Skeletal muscle satellite cell (primary cell): ENCODE data around the gene RASAL3.

ENCODE experiments used
- H3K27me3 ChIP-seq: 2 replicates; pipeline ENCODE4 v1.7.0; 2013; ENCODE audit warnings: low read length; ENCODE audit not compliant: control insufficient read depth, insufficient read depth
- H3K36me3 ChIP-seq: 2 replicates; pipeline ENCODE4 v1.7.0; 2013; ENCODE audit warnings: mild to moderate bottlenecking, control low read depth, low read length; ENCODE audit not compliant: insufficient read depth
- H3K4me1 ChIP-seq: 2 replicates; pipeline ENCODE4 v1.7.0; 2013; ENCODE audit warnings: low read length; ENCODE audit not compliant: control insufficient read depth, insufficient read depth
- H3K4me2 ChIP-seq: 2 replicates; pipeline ENCODE4 v1.7.0; 2013; ENCODE audit warnings: mild to moderate bottlenecking, low read length
- H3K4me3 ChIP-seq: 2 replicates; pipeline ENCODE4 v1.7.0; 2013; ENCODE audit warnings: low read length
- H3K9ac ChIP-seq: 2 replicates; pipeline ENCODE4 v1.7.0; 2013; ENCODE audit warnings: mild to moderate bottlenecking, low read depth, low read length, moderate library complexity
- H3K9me3 ChIP-seq: replicated peaks from 2 replicates; pipeline ENCODE4 v1.7.0; 2013; ENCODE audit warnings: mild to moderate bottlenecking, control low read depth, low read length

The RASAL3 gene

GRCh38 chr19:15428956-15429824 lies 35.2 kb downstream of the RASAL3 start:
- H3K4me1 ChIP-seq = peaks cover 12% of the 10 kb centered on the region
- no peak overlapping the region for H3K4me2 ChIP-seq
- no peaks in the 10 kb centered on the region for H3K9me3 ChIP-seq
- no peak overlapping the region for H3K4me3 ChIP-seq
- H3K27me3 ChIP-seq = no peaks in the 10 kb centered on the region
- peaks cover 44% of the 10 kb centered on the region for H3K36me3 ChIP-seq
- no peak overlapping the region for H3K9ac ChIP-seq

- H3K4me2 ChIP-seq = no peak overlapping the region
- H3K4me1 ChIP-seq = peaks cover 12% of the 10 kb centered on the region
- H3K36me3 ChIP-seq = peaks cover 55% of the 10 kb centered on the region
- H3K9ac ChIP-seq = no peak overlapping the region
- peaks cover 9% of the 10 kb centered on the region for H3K9me3 ChIP-seq
- H3K4me3 ChIP-seq = no peak overlapping the region
- H3K27me3 ChIP-seq = no peaks in the 10 kb centered on the region
Observed at GRCh38 chr19:15427991-15428471, 36.3 kb downstream of the RASAL3 start.

- no peak overlapping the region for H3K4me3 ChIP-seq
- H3K36me3 ChIP-seq = peaks cover 62% of the 10 kb centered on the region
- no peaks in the 10 kb centered on the region for H3K27me3 ChIP-seq
- H3K9me3 ChIP-seq = peaks cover 10% of the 10 kb centered on the region
- H3K9ac ChIP-seq = no peak overlapping the region
- H3K4me1 ChIP-seq = peaks cover 12% of the 10 kb centered on the region
- no peak overlapping the region for H3K4me2 ChIP-seq
Observed at GRCh38 chr19:15427350-15427700, 37.0 kb downstream of the RASAL3 start.

- Histone ChIP-seq H3K9ac (no peak overlapping the region), H3K4me3 (no peak overlapping the region), H3K4me2 (no peak overlapping the region)
Observed at GRCh38 chr19:15426485-15427349, 37.6 kb downstream of the RASAL3 start.

GRCh38 chr19:15425321-15425950 lies 38.9 kb downstream of the RASAL3 start:
- Histone ChIP-seq H3K4me1 (no peaks in the 10 kb centered on the region), H3K27me3 (no peaks in the 10 kb centered on the region), H3K4me2 (no peak overlapping the region), H3K9me3 (peaks cover 10% of the 10 kb centered on the region), H3K9ac (no peak overlapping the region), H3K4me3 (no peak overlapping the region), H3K36me3 (peaks cover 72% of the 10 kb centered on the region)

More at GRCh38 chr19:15426485-15427349, 37.6 kb downstream of the RASAL3 start:
- peaks cover 12% of the 10 kb centered on the region for H3K4me1 ChIP-seq
- H3K9me3 ChIP-seq = peaks cover 10% of the 10 kb centered on the region
- H3K36me3 ChIP-seq = peaks cover 64% of the 10 kb centered on the region
- H3K27me3 ChIP-seq = no peaks in the 10 kb centered on the region

- H3K9ac ChIP-seq = no peak overlapping the region
- peaks cover 72% of the 10 kb centered on the region for H3K36me3 ChIP-seq
- H3K27me3 ChIP-seq = no peaks in the 10 kb centered on the region
Observed at GRCh38 chr19:15424692-15425272, 39.6 kb downstream of the RASAL3 start.

GRCh38 chr19:15424121-15424520 lies 40.2 kb downstream of the RASAL3 start:
- H3K4me1 ChIP-seq = peaks cover 7% of the 10 kb centered on the region
- no peak overlapping the region for H3K4me3 ChIP-seq
- peaks cover 69% of the 10 kb centered on the region for H3K36me3 ChIP-seq
- H3K27me3 ChIP-seq = no peaks in the 10 kb centered on the region
- H3K9ac ChIP-seq = no peak overlapping the region
- H3K9me3 ChIP-seq = peaks cover 10% of the 10 kb centered on the region
- no peak overlapping the region for H3K4me2 ChIP-seq

More at GRCh38 chr19:15424692-15425272, 39.6 kb downstream of the RASAL3 start:
- no peak overlapping the region for H3K4me2 ChIP-seq
- peaks cover 10% of the 10 kb centered on the region for H3K9me3 ChIP-seq
- peaks cover under 1% of the 10 kb centered on the region for H3K4me1 ChIP-seq
- no peak overlapping the region for H3K4me3 ChIP-seq

- peaks cover 10% of the 10 kb centered on the region for H3K9me3 ChIP-seq
- peaks cover 7% of the 10 kb centered on the region for H3K4me1 ChIP-seq
- no peak overlapping the region for H3K4me2 ChIP-seq
- no peak overlapping the region for H3K9ac ChIP-seq
- no peaks in the 10 kb centered on the region for H3K27me3 ChIP-seq
- peaks cover 62% of the 10 kb centered on the region for H3K36me3 ChIP-seq
- H3K4me3 ChIP-seq = no peak overlapping the region
Observed at GRCh38 chr19:15423130-15423529, 41.2 kb downstream of the RASAL3 start.

- H3K4me1 ChIP-seq = peaks cover 8% of the 10 kb centered on the region
- no peaks in the 10 kb centered on the region for H3K27me3 ChIP-seq
- peaks cover 10% of the 10 kb centered on the region for H3K9me3 ChIP-seq
- no peak overlapping the region for H3K4me3 ChIP-seq
- H3K4me2 ChIP-seq = no peak overlapping the region
- H3K36me3 ChIP-seq = peaks cover 56% of the 10 kb centered on the region
- H3K9ac ChIP-seq = no peak overlapping the region
Observed at GRCh38 chr19:15422296-15423075, 41.9 kb downstream of the RASAL3 start.

- no peak overlapping the region for H3K9ac ChIP-seq
- H3K27me3 ChIP-seq = no peaks in the 10 kb centered on the region
- peaks cover 10% of the 10 kb centered on the region for H3K9me3 ChIP-seq
- peaks cover 50% of the 10 kb centered on the region for H3K36me3 ChIP-seq
- no peak overlapping the region for H3K4me2 ChIP-seq
- peaks cover 15% of the 10 kb centered on the region for H3K4me1 ChIP-seq
- no peak overlapping the region for H3K4me3 ChIP-seq
Observed at GRCh38 chr19:15421721-15422260, 42.6 kb downstream of the RASAL3 start.
